HepG2 (cell line): ENCODE measurements around the gene ZC3H4. TPM values are rescaled to one million over a fixed set of nuclear protein-coding genes. Genes with fewer than 3 reads are reported as not detected.

Experiments used
- CHD4 ChIP-seq: fragments of 200-600 bp; sonication (generic); IDR thresholded peaks from 2 replicates; pipeline ENCODE4 v1.7.0; 2017; ENCODE audit warnings: mild to moderate bottlenecking, low read length, borderline replicate concordance
- DPF2 ChIP-seq: sonication (generic); formaldehyde crosslinking; IDR thresholded peaks from 2 replicates; pipeline ENCODE4 v1.4.0; 2020; ENCODE audit warnings: mild to moderate bottlenecking, low read depth, missing genetic modification reagents, borderline replicate concordance
- FOXO1 ChIP-seq: sonication (generic); formaldehyde crosslinking; IDR thresholded peaks from 2 replicates; pipeline ENCODE4 v1.4.0; 2020; ENCODE audit warnings: missing genetic modification reagents
- MAZ ChIP-seq, 2 experiments: sonication (generic) in 1 of 2; formaldehyde crosslinking in 1 of 2; IDR thresholded peaks; 2 replicates each; pipeline versions ENCODE4 v1.5.0 to v1.6.1; 2012 to 2020; ENCODE audit warnings: low read depth in 2 of 2, mild to moderate bottlenecking in 2 of 2, borderline replicate concordance in 1 of 2, improper control_type of control experiment in 1 of 2, low read length in 1 of 2, missing genetic modification reagents in 1 of 2, moderate library complexity in 1 of 2
- MLLT10 ChIP-seq: sonication (generic); formaldehyde crosslinking; IDR thresholded peaks from 2 replicates; pipeline ENCODE4 v1.4.0; 2020; ENCODE audit warnings: missing genetic modification reagents
- PPARG ChIP-seq: conservative IDR thresholded peaks from 2 replicates; pipeline ENCODE4 v1.6.1; 2016; ENCODE audit warnings: missing biosample characterization, missing genetic modification reagents
- SMAD3 ChIP-seq: sonication (generic); formaldehyde crosslinking; IDR thresholded peaks from 2 replicates; pipeline ENCODE4 v1.4.0; 2020; ENCODE audit warnings: missing genetic modification reagents
- SOX13 ChIP-seq, 3 experiments: fragments of 450-650 bp in 1 of 3; sonication (generic) in 1 of 3; formaldehyde crosslinking in 1 of 3; IDR thresholded peaks in 2 of 3; conservative IDR thresholded peaks in 1 of 3; 2 replicates each; pipeline versions ENCODE4 v1.5.0 to v1.6.1; 2016 to 2020; ENCODE audit warnings: antibody characterized with exemption in 1 of 3, mild to moderate bottlenecking in 1 of 3, missing compliant biosample characterization in 1 of 3, missing genetic modification reagents in 1 of 3, moderate library complexity in 1 of 3
- SPEN ChIP-seq: sonication (generic); formaldehyde crosslinking; IDR thresholded peaks from 2 replicates; pipeline ENCODE4 v1.5.1; 2020; ENCODE audit warnings: low read depth, mild to moderate bottlenecking, missing genetic modification reagents
- ZNF138 ChIP-seq: sonication (generic); formaldehyde crosslinking; IDR thresholded peaks from 2 replicates; pipeline ENCODE4 v1.5.0; 2020; ENCODE audit warnings: mild to moderate bottlenecking, low read depth, missing genetic modification reagents
- polyA plus RNA-seq, 8 experiments: library from polyadenylated mRNA; depleted of rRNA in 3 of 8; stranded (reverse) in 7 of 8; unstranded in 1 of 8; fragments of >200 nt; fragmentation: Illumina TruSeq in 4 of 8; extraction: Trizol in 4 of 8; gene quantifications; 2 replicates each; pipeline versions ENCODE4 v1.2.1 to v1.2.3, GENCODE V29; 2011 to 2016; ENCODE audit warnings: low read depth in 4 of 8, missing spikeins in 1 of 8, mixed read lengths in 1 of 8; ENCODE audit not compliant: insufficient read depth in 1 of 8
- total RNA-seq, 5 experiments: library from RNA; depleted of rRNA; stranded (reverse); fragments of >200 nt; fragmentation: Illumina TruSeq; extraction: Trizol; gene quantifications; 2 replicates each; pipeline ENCODE4 v1.2.3, GENCODE V29; 2016; ENCODE audit warnings: low read depth in 1 of 5
- TF ChIP-seq, protein P1 (sequence below): sonication (generic); formaldehyde crosslinking; IDR thresholded peaks from 2 replicates; pipeline ENCODE4 v1.4.0; 2020; ENCODE audit warnings: low read depth, missing genetic modification reagents
- TF ChIP-seq, protein P2 (sequence below): sonication (generic); formaldehyde crosslinking; conservative IDR thresholded peaks from 2 replicates; pipeline ENCODE4 v1.8.0; 2022; ENCODE audit warnings: missing genetic modification reagents
- TF ChIP-seq, protein P3 (sequence below): IDR thresholded peaks from 2 replicates; pipeline ENCODE4 v1.6.1; 2018; ENCODE audit warnings: missing genetic modification reagents, mild to moderate bottlenecking, missing compliant biosample characterization
- TF ChIP-seq, protein P4 (sequence below): sonication (generic); formaldehyde crosslinking; IDR thresholded peaks from 2 replicates; pipeline ENCODE4 v1.5.0; 2020; ENCODE audit warnings: mild to moderate bottlenecking, missing genetic modification reagents, moderate library complexity
- TF ChIP-seq, protein P5 (sequence below): sonication (generic); formaldehyde crosslinking; IDR thresholded peaks from 2 replicates; pipeline ENCODE4 v1.5.0; 2020; ENCODE audit warnings: missing genetic modification reagents

The ZC3H4 gene
- total and polyA plus RNA-seq, 2 of the 13 experiments (the other 11 are each of a cell fraction or from before 2014, with no cell fraction given) = 1.8 to 10.7 TPM

DNA sequence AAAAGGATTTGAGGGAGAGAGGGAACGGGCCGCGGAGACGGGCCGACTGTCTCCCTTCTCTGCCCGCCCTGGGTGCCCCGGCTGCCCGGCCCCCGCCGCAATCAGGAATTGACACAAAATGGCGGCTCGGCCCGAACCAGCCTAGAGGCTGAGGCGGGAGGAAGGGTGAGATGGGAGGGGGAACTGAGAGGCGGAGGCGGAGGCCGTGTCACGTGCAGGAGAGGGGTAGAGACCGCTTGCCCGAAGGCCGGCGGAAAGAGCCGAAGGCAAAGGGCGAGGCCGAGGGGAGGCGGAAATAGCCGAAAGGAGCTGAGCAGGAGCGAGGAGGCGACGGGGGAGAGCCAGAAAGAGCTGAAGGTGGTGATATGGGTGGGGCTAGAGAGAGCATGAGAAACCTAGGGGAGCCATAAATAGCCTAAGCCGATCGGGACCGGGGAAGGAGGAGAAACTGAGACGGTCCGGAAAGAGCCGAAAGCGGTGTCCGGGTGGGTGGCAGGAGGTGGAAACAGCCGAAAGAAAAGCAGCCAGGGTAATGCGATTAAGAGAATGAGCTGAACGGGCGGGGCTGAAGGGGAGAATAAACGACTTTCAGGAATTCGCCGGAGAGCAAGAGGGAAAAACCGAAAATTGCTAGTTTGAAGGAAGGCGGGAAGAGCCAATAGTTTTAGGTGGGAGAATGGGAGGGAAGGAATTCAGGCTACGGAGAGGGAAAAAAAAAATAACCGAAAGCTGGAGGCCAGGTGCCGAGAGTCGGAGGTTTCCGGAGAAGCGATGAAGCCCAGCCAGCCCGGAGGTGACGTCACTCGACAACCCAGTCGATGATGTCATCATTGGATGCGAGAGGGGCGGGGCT is at the start of gene ZC3H4 (continued):
- TF ChIP-seq, protein P1, sequence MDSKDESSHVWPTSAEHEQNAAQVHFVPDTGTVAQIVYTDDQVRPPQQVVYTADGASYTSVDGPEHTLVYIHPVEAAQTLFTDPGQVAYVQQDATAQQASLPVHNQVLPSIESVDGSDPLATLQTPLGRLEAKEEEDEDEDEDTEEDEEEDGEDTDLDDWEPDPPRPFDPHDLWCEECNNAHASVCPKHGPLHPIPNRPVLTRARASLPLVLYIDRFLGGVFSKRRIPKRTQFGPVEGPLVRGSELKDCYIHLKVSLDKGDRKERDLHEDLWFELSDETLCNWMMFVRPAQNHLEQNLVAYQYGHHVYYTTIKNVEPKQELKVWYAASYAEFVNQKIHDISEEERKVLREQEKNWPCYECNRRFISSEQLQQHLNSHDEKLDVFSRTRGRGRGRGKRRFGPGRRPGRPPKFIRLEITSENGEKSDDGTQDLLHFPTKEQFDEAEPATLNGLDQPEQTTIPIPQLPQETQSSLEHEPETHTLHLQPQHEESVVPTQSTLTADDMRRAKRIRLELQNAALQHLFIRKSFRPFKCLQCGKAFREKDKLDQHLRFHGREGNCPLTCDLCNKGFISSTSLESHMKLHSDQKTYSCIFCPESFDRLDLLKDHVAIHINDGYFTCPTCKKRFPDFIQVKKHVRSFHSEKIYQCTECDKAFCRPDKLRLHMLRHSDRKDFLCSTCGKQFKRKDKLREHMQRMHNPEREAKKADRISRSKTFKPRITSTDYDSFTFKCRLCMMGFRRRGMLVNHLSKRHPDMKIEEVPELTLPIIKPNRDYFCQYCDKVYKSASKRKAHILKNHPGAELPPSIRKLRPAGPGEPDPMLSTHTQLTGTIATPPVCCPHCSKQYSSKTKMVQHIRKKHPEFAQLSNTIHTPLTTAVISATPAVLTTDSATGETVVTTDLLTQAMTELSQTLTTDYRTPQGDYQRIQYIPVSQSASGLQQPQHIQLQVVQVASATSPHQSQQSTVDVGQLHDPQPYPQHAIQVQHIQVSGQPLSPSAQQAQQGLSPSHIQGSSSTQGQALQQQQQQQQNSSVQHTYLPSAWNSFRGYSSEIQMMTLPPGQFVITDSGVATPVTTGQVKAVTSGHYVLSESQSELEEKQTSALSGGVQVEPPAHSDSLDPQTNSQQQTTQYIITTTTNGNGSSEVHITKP (CRISPR knock-in tag) = peak; percentile 57; the same call in 1 of the 2 replicates
- peak; percentile 77 for TF ChIP-seq SPEN (CRISPR knock-in tag)
- TF ChIP-seq MAZ (IDR thresholded peaks at IDR 0.05; ENCODE audit: borderline replicate concordance, low read depth, low read length) = peak; percentile 92
- TF ChIP-seq MAZ (CRISPR knock-in tag; IDR thresholded peaks at IDR 0.05; ENCODE audit: low read depth) = peak; percentile 87; the same call in 1 of the 2 replicates
- TF ChIP-seq, protein P2, sequence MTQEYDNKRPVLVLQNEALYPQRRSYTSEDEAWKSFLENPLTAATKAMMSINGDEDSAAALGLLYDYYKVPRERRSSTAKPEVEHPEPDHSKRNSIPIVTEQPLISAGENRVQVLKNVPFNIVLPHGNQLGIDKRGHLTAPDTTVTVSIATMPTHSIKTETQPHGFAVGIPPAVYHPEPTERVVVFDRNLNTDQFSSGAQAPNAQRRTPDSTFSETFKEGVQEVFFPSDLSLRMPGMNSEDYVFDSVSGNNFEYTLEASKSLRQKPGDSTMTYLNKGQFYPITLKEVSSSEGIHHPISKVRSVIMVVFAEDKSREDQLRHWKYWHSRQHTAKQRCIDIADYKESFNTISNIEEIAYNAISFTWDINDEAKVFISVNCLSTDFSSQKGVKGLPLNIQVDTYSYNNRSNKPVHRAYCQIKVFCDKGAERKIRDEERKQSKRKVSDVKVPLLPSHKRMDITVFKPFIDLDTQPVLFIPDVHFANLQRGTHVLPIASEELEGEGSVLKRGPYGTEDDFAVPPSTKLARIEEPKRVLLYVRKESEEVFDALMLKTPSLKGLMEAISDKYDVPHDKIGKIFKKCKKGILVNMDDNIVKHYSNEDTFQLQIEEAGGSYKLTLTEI (CRISPR knock-in tag) = no peak
- TF ChIP-seq, protein P3, sequence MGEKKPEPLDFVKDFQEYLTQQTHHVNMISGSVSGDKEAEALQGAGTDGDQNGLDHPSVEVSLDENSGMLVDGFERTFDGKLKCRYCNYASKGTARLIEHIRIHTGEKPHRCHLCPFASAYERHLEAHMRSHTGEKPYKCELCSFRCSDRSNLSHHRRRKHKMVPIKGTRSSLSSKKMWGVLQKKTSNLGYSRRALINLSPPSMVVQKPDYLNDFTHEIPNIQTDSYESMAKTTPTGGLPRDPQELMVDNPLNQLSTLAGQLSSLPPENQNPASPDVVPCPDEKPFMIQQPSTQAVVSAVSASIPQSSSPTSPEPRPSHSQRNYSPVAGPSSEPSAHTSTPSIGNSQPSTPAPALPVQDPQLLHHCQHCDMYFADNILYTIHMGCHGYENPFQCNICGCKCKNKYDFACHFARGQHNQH (CRISPR knock-in tag) = peak; percentile 70
- no peak for TF ChIP-seq PPARG (CRISPR knock-in tag)
- no peak for TF ChIP-seq CHD4
- TF ChIP-seq ZNF138 (CRISPR knock-in tag) = no peak
- TF ChIP-seq FOXO1 (CRISPR knock-in tag) = no peak
- TF ChIP-seq, protein P4, sequence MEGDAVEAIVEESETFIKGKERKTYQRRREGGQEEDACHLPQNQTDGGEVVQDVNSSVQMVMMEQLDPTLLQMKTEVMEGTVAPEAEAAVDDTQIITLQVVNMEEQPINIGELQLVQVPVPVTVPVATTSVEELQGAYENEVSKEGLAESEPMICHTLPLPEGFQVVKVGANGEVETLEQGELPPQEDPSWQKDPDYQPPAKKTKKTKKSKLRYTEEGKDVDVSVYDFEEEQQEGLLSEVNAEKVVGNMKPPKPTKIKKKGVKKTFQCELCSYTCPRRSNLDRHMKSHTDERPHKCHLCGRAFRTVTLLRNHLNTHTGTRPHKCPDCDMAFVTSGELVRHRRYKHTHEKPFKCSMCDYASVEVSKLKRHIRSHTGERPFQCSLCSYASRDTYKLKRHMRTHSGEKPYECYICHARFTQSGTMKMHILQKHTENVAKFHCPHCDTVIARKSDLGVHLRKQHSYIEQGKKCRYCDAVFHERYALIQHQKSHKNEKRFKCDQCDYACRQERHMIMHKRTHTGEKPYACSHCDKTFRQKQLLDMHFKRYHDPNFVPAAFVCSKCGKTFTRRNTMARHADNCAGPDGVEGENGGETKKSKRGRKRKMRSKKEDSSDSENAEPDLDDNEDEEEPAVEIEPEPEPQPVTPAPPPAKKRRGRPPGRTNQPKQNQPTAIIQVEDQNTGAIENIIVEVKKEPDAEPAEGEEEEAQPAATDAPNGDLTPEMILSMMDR (CRISPR knock-in tag) = peak; percentile 0; the same call in 1 of the 2 replicates
- TF ChIP-seq SOX13 (IDR thresholded peaks at IDR 0.05) = no peak
- TF ChIP-seq SOX13 (CRISPR knock-in tag; conservative IDR thresholded peaks at IDR 0.05 in 1 of 2, IDR thresholded peaks at IDR 0.05 in 1 of 2) = peak in 1 of 2 experiments; percentile 50; a peak in 1 of 4 replicates
- TF ChIP-seq SMAD3 (CRISPR knock-in tag) = peak; percentile 22; the same call in 1 of the 2 replicates
- no peak for TF ChIP-seq MLLT10 (CRISPR knock-in tag)
- peak; percentile 23 for TF ChIP-seq DPF2 (CRISPR knock-in tag)
- TF ChIP-seq, protein P5, sequence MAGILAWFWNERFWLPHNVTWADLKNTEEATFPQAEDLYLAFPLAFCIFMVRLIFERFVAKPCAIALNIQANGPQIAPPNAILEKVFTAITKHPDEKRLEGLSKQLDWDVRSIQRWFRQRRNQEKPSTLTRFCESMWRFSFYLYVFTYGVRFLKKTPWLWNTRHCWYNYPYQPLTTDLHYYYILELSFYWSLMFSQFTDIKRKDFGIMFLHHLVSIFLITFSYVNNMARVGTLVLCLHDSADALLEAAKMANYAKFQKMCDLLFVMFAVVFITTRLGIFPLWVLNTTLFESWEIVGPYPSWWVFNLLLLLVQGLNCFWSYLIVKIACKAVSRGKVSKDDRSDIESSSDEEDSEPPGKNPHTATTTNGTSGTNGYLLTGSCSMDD = no peak
